ENCODE data around the gene HOXC6. TPM values are rescaled to one million over a fixed set of nuclear protein-coding genes. Genes with fewer than 3 reads are reported as not detected.

Gene HOXC6
- total and polyA plus RNA-seq, 2 of the 8 experiments (the other 6 are each of a cell fraction or from before 2014, with no cell fraction given), result not detected

DNA sequence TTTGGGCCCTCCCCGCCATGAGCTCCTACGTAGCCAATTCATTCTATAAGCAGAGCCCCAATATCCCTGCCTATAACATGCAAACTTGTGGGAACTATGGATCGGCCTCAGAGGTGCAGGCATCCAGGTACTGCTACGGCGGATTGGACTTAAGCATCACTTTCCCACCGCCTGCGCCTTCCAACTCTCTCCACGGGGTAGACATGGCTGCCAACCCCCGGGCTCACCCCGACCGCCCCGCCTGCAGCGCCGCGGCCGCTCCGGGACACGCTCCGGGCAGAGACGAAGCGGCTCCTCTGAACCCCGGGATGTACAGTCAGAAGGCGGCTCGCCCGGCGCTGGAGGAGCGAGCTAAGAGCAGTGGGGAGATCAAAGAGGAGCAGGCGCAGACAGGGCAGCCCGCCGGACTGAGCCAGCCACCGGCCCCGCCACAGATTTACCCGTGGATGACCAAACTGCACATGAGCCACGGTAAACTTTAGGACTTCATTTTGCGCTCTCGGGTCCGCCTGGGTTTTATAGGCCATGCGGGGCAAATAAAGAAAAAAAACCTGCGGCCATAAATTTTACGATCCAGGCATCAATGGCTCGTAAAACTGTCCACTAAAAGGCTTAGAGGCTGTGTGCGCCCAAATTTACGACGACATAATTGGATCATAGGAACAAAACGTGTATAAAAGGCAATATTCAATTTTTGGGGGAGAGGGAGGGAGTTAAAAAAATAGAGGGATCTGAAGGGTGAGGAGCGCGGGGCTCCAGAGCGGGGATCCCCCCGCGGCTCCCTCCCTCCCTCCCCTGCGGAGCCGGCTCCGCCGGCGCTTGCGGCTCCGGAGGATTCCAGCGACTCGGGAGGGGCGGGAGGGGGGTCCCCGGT lies 5.1 kb downstream of the HOXC6 start (continued):
- TF ChIP-seq, protein P1, sequence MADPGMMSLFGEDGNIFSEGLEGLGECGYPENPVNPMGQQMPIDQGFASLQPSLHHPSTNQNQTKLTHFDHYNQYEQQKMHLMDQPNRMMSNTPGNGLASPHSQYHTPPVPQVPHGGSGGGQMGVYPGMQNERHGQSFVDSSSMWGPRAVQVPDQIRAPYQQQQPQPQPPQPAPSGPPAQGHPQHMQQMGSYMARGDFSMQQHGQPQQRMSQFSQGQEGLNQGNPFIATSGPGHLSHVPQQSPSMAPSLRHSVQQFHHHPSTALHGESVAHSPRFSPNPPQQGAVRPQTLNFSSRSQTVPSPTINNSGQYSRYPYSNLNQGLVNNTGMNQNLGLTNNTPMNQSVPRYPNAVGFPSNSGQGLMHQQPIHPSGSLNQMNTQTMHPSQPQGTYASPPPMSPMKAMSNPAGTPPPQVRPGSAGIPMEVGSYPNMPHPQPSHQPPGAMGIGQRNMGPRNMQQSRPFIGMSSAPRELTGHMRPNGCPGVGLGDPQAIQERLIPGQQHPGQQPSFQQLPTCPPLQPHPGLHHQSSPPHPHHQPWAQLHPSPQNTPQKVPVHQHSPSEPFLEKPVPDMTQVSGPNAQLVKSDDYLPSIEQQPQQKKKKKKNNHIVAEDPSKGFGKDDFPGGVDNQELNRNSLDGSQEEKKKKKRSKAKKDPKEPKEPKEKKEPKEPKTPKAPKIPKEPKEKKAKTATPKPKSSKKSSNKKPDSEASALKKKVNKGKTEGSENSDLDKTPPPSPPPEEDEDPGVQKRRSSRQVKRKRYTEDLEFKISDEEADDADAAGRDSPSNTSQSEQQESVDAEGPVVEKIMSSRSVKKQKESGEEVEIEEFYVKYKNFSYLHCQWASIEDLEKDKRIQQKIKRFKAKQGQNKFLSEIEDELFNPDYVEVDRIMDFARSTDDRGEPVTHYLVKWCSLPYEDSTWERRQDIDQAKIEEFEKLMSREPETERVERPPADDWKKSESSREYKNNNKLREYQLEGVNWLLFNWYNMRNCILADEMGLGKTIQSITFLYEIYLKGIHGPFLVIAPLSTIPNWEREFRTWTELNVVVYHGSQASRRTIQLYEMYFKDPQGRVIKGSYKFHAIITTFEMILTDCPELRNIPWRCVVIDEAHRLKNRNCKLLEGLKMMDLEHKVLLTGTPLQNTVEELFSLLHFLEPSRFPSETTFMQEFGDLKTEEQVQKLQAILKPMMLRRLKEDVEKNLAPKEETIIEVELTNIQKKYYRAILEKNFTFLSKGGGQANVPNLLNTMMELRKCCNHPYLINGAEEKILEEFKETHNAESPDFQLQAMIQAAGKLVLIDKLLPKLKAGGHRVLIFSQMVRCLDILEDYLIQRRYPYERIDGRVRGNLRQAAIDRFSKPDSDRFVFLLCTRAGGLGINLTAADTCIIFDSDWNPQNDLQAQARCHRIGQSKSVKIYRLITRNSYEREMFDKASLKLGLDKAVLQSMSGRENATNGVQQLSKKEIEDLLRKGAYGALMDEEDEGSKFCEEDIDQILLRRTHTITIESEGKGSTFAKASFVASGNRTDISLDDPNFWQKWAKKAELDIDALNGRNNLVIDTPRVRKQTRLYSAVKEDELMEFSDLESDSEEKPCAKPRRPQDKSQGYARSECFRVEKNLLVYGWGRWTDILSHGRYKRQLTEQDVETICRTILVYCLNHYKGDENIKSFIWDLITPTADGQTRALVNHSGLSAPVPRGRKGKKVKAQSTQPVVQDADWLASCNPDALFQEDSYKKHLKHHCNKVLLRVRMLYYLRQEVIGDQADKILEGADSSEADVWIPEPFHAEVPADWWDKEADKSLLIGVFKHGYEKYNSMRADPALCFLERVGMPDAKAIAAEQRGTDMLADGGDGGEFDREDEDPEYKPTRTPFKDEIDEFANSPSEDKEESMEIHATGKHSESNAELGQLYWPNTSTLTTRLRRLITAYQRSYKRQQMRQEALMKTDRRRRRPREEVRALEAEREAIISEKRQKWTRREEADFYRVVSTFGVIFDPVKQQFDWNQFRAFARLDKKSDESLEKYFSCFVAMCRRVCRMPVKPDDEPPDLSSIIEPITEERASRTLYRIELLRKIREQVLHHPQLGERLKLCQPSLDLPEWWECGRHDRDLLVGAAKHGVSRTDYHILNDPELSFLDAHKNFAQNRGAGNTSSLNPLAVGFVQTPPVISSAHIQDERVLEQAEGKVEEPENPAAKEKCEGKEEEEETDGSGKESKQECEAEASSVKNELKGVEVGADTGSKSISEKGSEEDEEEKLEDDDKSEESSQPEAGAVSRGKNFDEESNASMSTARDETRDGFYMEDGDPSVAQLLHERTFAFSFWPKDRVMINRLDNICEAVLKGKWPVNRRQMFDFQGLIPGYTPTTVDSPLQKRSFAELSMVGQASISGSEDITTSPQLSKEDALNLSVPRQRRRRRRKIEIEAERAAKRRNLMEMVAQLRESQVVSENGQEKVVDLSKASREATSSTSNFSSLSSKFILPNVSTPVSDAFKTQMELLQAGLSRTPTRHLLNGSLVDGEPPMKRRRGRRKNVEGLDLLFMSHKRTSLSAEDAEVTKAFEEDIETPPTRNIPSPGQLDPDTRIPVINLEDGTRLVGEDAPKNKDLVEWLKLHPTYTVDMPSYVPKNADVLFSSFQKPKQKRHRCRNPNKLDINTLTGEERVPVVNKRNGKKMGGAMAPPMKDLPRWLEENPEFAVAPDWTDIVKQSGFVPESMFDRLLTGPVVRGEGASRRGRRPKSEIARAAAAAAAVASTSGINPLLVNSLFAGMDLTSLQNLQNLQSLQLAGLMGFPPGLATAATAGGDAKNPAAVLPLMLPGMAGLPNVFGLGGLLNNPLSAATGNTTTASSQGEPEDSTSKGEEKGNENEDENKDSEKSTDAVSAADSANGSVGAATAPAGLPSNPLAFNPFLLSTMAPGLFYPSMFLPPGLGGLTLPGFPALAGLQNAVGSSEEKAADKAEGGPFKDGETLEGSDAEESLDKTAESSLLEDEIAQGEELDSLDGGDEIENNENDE (IDR thresholded peaks at IDR 0.05; ENCODE audit: insufficient replicate concordance, low read length), result no peak
- no peak for TF ChIP-seq JUN (IDR thresholded peaks at IDR 0.05; ENCODE audit: low read depth, low read length)
- TF ChIP-seq, protein P2, sequence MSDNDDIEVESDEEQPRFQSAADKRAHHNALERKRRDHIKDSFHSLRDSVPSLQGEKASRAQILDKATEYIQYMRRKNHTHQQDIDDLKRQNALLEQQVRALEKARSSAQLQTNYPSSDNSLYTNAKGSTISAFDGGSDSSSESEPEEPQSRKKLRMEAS (IDR thresholded peaks at IDR 0.05), result no peak
- TF ChIP-seq, protein P3, sequence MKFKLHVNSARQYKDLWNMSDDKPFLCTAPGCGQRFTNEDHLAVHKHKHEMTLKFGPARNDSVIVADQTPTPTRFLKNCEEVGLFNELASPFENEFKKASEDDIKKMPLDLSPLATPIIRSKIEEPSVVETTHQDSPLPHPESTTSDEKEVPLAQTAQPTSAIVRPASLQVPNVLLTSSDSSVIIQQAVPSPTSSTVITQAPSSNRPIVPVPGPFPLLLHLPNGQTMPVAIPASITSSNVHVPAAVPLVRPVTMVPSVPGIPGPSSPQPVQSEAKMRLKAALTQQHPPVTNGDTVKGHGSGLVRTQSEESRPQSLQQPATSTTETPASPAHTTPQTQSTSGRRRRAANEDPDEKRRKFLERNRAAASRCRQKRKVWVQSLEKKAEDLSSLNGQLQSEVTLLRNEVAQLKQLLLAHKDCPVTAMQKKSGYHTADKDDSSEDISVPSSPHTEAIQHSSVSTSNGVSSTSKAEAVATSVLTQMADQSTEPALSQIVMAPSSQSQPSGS (IDR thresholded peaks at IDR 0.05; ENCODE audit: low read length), result no peak
- no peak for TF ChIP-seq SP1 (IDR thresholded peaks at IDR 0.05; ENCODE audit: low read depth, low read length)
- no peak for TF ChIP-seq RXRA (IDR thresholded peaks at IDR 0.05; ENCODE audit: insufficient read depth, low read depth, low read length)
- TF ChIP-seq BCL11A (IDR thresholded peaks at IDR 0.05; ENCODE audit: low read depth in 2 of 2, low read length in 2 of 2), result no peak
- TF ChIP-seq SIRT6 (IDR thresholded peaks at IDR 0.05; ENCODE audit: low read length), result no peak

Measured in H1 (cell line).